ENCODE measurements around the gene BCL2.
A peak's percentile ranks its signal among the peaks of the same experiment; 100 is the strongest.

BCL2 gene

DNA sequence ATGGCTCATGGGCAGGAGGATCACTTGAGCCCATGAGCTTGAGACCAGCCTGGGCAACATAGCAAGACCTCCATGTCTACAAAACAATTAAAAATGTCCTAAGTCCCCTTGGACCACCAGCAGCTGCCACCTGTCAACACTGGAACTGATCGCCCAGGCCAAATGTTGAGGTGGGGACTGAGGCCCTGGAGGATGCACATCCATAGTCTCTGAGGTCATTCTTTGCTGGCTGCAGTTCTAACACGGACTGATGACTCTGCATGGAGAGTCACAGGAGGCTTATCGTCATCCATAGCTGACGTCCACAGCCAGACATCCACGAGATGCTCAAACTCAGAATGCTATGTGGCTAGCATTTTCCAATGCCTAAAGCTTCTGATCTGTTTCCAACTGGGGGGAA, 151.3 kb downstream of the BCL2 start:
- WGBS (ENCODE audit: extremely low coverage, insufficient coverage, insufficient read length), result no CpG with 5 or more reads among the region's 5 CpGs
- Histone ChIP-seq H2BK12ac (ENCODE audit: low read length) (no peak overlapping the region), H3K27ac (ENCODE audit: low read depth, low read length) (no peak overlapping the region), H3K79me2 (ENCODE audit: control insufficient read depth, insufficient read depth, low read length, poor library complexity) (no peaks in the 10 kb centered on the region), H4K91ac (ENCODE audit: low read depth, low read length) (no peak overlapping the region), H3K4me1 (ENCODE audit: control insufficient read depth in 1 of 2, insufficient read depth in 2 of 2, low read length in 2 of 2) (no peaks in the 10 kb centered on the region), H3K36me3 (ENCODE audit: control insufficient read depth in 1 of 2, insufficient read depth in 2 of 2, low read length in 2 of 2) (no peaks in the 10 kb centered on the region), H2AFZ (ENCODE audit: insufficient read depth, low read length, poor library complexity) (no peak overlapping the region), H2BK5ac (ENCODE audit: low read depth, low read length, poor library complexity) (no peak overlapping the region), H4K12ac (ENCODE audit: low read depth, low read length) (no peak overlapping the region), H3K4ac (ENCODE audit: low read depth, low read length) (no peak overlapping the region), H3K4me2 (ENCODE audit: low read length) (no peak overlapping the region), H3K27me3 (ENCODE audit: insufficient read depth, low read length) (no peaks in the 10 kb centered on the region), H2AK5ac (ENCODE audit: low read length) (no peak overlapping the region), H3K9me3 (ENCODE audit: insufficient read depth, low read depth, low read length) (no peaks in the 10 kb centered on the region), H4K8ac (ENCODE audit: low read depth, low read length) (no peak overlapping the region), H3K23ac (ENCODE audit: low read length) (no peak overlapping the region), H3K18ac (ENCODE audit: low read length) (no peak overlapping the region), H3K9ac (ENCODE audit: low read length) (no peak overlapping the region), H3K4me3 (ENCODE audit: low read depth, low read length) (no peak overlapping the region), H3K79me1 (ENCODE audit: low read length) (no peaks in the 10 kb centered on the region), H3K14ac (ENCODE audit: low read length) (no peak overlapping the region), H2BK120ac (ENCODE audit: insufficient read depth, low read length, poor library complexity) (no peak overlapping the region)
- DNase-seq, result no peak

DNA sequence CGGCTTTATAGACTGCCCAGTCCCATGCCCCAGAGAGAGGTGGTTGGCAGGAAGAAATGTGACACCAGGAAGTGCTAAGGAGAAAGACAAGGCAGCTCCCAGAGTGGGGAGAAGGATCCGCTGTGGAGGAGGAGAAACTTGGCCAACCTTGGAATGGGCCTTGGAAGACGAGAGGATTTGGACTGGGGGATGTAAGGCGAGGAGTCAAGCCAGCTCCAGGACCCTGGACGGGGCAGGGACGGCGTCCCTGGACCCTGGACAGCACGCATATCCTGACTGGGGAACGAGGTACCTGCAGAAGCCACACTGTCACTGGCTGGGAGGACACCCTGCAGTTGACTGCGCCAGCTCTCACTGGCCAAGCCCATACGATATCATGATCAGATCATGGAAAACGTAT, 153.4 kb downstream of the BCL2 start:
- H3K4ac ChIP-seq (ENCODE audit: low read depth, low read length), result no peak overlapping the region
- H2BK5ac ChIP-seq (ENCODE audit: low read depth, low read length, poor library complexity), result no peak overlapping the region
- no peak overlapping the region for H3K27ac ChIP-seq (ENCODE audit: low read depth, low read length)
- H2BK120ac ChIP-seq (ENCODE audit: insufficient read depth, low read length, poor library complexity), result no peak overlapping the region
- no peak overlapping the region for H2AK5ac ChIP-seq (ENCODE audit: low read length)
- no peak overlapping the region for H4K8ac ChIP-seq (ENCODE audit: low read depth, low read length)
- no CpG with 5 or more reads among the region's 12 CpGs for WGBS (ENCODE audit: extremely low coverage, insufficient coverage, insufficient read length)
- H3K4me3 ChIP-seq (ENCODE audit: low read depth, low read length), result no peak overlapping the region
- no peak overlapping the region for H3K4me2 ChIP-seq (ENCODE audit: low read length)
- H3K14ac ChIP-seq (ENCODE audit: low read length), result no peak overlapping the region
- no peak overlapping the region for H3K23ac ChIP-seq (ENCODE audit: low read length)
- DNase-seq, result no peak
- H2BK12ac ChIP-seq (ENCODE audit: low read length), result no peak overlapping the region
- peaks cover 8 to 10% of the 10 kb centered on the region in 2 experiments for H3K4me1 ChIP-seq (ENCODE audit: control insufficient read depth in 1 of 2, insufficient read depth in 2 of 2, low read length in 2 of 2)
- no peaks in the 10 kb centered on the region for H3K27me3 ChIP-seq (ENCODE audit: insufficient read depth, low read length)
- no peaks in the 10 kb centered on the region for H3K9me3 ChIP-seq (ENCODE audit: insufficient read depth, low read depth, low read length)
- no peak overlapping the region for H2AFZ ChIP-seq (ENCODE audit: insufficient read depth, low read length, poor library complexity)
- no peak overlapping the region for H4K12ac ChIP-seq (ENCODE audit: low read depth, low read length)
- H3K9ac ChIP-seq (ENCODE audit: low read length), result no peak overlapping the region
- H3K18ac ChIP-seq (ENCODE audit: low read length), result no peak overlapping the region
- no peaks in the 10 kb centered on the region for H3K36me3 ChIP-seq (ENCODE audit: control insufficient read depth in 1 of 2, insufficient read depth in 2 of 2, low read length in 2 of 2)
- no peak overlapping the region for H4K91ac ChIP-seq (ENCODE audit: low read depth, low read length)
- peaks cover 4% of the 10 kb centered on the region for H3K79me1 ChIP-seq (ENCODE audit: low read length)
- H3K79me2 ChIP-seq (ENCODE audit: control insufficient read depth, insufficient read depth, low read length, poor library complexity), result no peaks in the 10 kb centered on the region

DNA sequence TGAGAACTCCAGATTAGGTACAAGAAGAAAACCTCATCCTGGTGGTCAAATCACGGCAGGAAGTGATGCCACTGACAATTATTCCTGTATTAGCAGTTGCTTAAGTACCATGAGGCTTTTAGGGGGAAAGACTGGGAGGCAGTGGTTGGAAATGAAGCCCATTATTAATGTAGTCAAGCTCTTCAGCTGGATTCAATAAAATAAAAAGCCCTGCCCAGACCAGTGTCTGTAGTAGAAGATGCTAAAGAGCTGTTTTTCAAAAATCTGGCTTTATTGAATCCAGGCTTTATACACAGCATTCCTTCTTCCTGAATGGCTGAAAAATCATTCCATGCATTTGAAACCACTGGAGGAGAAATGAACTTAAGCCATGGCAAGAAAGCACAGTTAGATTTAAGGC, 155.2 kb downstream of the BCL2 start:
- no peak overlapping the region for H4K8ac ChIP-seq (ENCODE audit: low read depth, low read length)
- no peak overlapping the region for H3K9ac ChIP-seq (ENCODE audit: low read length)
- no peaks in the 10 kb centered on the region for H3K27me3 ChIP-seq (ENCODE audit: insufficient read depth, low read length)
- H3K9me3 ChIP-seq (ENCODE audit: insufficient read depth, low read depth, low read length), result no peaks in the 10 kb centered on the region
- no peak overlapping the region for H2BK12ac ChIP-seq (ENCODE audit: low read length)
- no peak overlapping the region for H3K4me2 ChIP-seq (ENCODE audit: low read length)
- no peak overlapping the region for H4K12ac ChIP-seq (ENCODE audit: low read depth, low read length)
- no peak overlapping the region for H2BK120ac ChIP-seq (ENCODE audit: insufficient read depth, low read length, poor library complexity)
- no peak overlapping the region for H2BK5ac ChIP-seq (ENCODE audit: low read depth, low read length, poor library complexity)
- H3K23ac ChIP-seq (ENCODE audit: low read length), result no peak overlapping the region
- H3K36me3 ChIP-seq (ENCODE audit: control insufficient read depth in 1 of 2, insufficient read depth in 2 of 2, low read length in 2 of 2), result no peaks in the 10 kb centered on the region
- no peak overlapping the region for H3K27ac ChIP-seq (ENCODE audit: low read depth, low read length)
- no peak overlapping the region for H3K14ac ChIP-seq (ENCODE audit: low read length)
- no peak overlapping the region for H4K91ac ChIP-seq (ENCODE audit: low read depth, low read length)
- H3K4me1 ChIP-seq (ENCODE audit: control insufficient read depth in 1 of 2, insufficient read depth in 2 of 2, low read length in 2 of 2), result peaks cover 11 to 15% of the 10 kb centered on the region in 2 experiments
- H3K4me3 ChIP-seq (ENCODE audit: low read depth, low read length), result no peak overlapping the region
- H3K79me2 ChIP-seq (ENCODE audit: control insufficient read depth, insufficient read depth, low read length, poor library complexity), result no peaks in the 10 kb centered on the region
- no CpG with 5 or more reads among the region's 1 CpG for WGBS (ENCODE audit: extremely low coverage, insufficient coverage, insufficient read length)
- H2AFZ ChIP-seq (ENCODE audit: insufficient read depth, low read length, poor library complexity), result no peak overlapping the region
- no peak for DNase-seq
- H2AK5ac ChIP-seq (ENCODE audit: low read length), result no peak overlapping the region
- H3K4ac ChIP-seq (ENCODE audit: low read depth, low read length), result no peak overlapping the region
- H3K18ac ChIP-seq (ENCODE audit: low read length), result no peak overlapping the region
- peaks cover 4% of the 10 kb centered on the region for H3K79me1 ChIP-seq (ENCODE audit: low read length)

DNA sequence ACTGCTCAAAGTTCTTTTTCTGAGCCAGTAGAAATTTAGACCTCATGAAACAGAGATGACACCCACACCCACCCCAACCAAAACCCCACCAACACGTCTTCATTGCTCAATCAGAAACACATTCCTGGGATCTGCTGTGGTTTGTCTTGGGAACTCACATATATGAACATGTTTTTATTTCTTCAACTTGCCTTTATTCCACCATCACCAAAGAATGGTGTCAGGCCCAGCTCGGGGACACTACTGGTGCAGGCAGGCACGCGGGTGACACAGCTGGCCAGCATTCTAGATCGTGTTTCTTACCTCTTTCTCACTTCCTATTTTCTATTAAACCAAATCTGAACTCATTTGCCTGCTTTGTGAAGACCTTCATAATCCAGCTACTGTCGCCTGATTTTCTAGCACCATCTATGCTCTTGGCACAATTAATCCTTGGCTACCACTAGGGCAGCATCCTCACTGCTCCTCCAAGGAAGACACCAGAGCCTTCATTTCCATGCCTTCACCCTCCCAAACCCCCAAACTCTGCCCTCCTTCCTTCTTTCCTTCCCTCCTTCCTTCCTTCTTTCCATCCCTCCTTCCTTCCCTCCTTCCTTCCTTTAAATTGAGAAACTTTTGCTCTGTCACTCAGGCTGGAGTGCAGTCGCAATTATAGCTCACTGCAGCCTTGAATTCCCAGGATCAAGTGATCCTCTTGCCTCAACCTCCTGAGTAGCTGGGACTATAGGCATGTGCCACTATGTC, 157.1 kb downstream of the BCL2 start:
- no peak overlapping the region for H3K4ac ChIP-seq (ENCODE audit: low read depth, low read length)
- H3K79me1 ChIP-seq (ENCODE audit: low read length), result peaks cover 4% of the 10 kb centered on the region
- H2AFZ ChIP-seq (ENCODE audit: insufficient read depth, low read length, poor library complexity), result no peak overlapping the region
- H3K36me3 ChIP-seq (ENCODE audit: control insufficient read depth in 1 of 2, insufficient read depth in 2 of 2, low read length in 2 of 2), result no peaks in the 10 kb centered on the region
- no peak overlapping the region for H2AK5ac ChIP-seq (ENCODE audit: low read length)
- peak in 1 of 2 donors; percentile 9 for DNase-seq
- peaks cover 11 to 15% of the 10 kb centered on the region in 2 experiments for H3K4me1 ChIP-seq (ENCODE audit: control insufficient read depth in 1 of 2, insufficient read depth in 2 of 2, low read length in 2 of 2)
- H3K14ac ChIP-seq (ENCODE audit: low read length), result no peak overlapping the region
- no peak overlapping the region for H3K18ac ChIP-seq (ENCODE audit: low read length)
- no peak overlapping the region for H4K8ac ChIP-seq (ENCODE audit: low read depth, low read length)
- H3K9ac ChIP-seq (ENCODE audit: low read length), result no peak overlapping the region
- peak overlapping the region; percentile 8 for H3K27ac ChIP-seq (ENCODE audit: low read depth, low read length)
- H2BK120ac ChIP-seq (ENCODE audit: insufficient read depth, low read length, poor library complexity), result peak overlapping the region; percentile 19
- no peak overlapping the region for H4K91ac ChIP-seq (ENCODE audit: low read depth, low read length)
- H3K4me3 ChIP-seq (ENCODE audit: low read depth, low read length), result no peak overlapping the region
- H3K27me3 ChIP-seq (ENCODE audit: insufficient read depth, low read length), result no peaks in the 10 kb centered on the region
- H3K9me3 ChIP-seq (ENCODE audit: insufficient read depth, low read depth, low read length), result no peaks in the 10 kb centered on the region
- no peak overlapping the region for H3K23ac ChIP-seq (ENCODE audit: low read length)
- no peak overlapping the region for H3K4me2 ChIP-seq (ENCODE audit: low read length)
- no peak overlapping the region for H4K12ac ChIP-seq (ENCODE audit: low read depth, low read length)
- WGBS (ENCODE audit: extremely low coverage, insufficient coverage, insufficient read length), result no CpG with 5 or more reads among the region's 7 CpGs
- H3K79me2 ChIP-seq (ENCODE audit: control insufficient read depth, insufficient read depth, low read length, poor library complexity), result no peaks in the 10 kb centered on the region
- no peak overlapping the region for H2BK5ac ChIP-seq (ENCODE audit: low read depth, low read length, poor library complexity)
- peak overlapping the region; percentile 78 for H2BK12ac ChIP-seq (ENCODE audit: low read length)

Measured in trophoblast cell (in vitro differentiated cells and primary cell).